HepG2 (cell line): ENCODE results near the gene PARP3. TPM values are rescaled to one million over a fixed set of nuclear protein-coding genes. Genes with fewer than 3 reads are reported as not detected.

Experiments used
- CBFB ChIP-seq: sonication (generic); formaldehyde crosslinking; IDR thresholded peaks from 2 replicates; pipeline ENCODE4 v1.4.0; 2020; ENCODE audit warnings: missing genetic modification reagents
- FLYWCH1 ChIP-seq: sonication (generic); formaldehyde crosslinking; IDR thresholded peaks from 2 replicates; pipeline ENCODE4 v1.8.1; 2023; ENCODE audit warnings: mild to moderate bottlenecking, missing genetic modification reagents
- FOXK2 ChIP-seq: fragments of 450-650 bp; IDR thresholded peaks from 2 replicates; pipeline ENCODE4 v1.6.1; 2016
- GABPB1 ChIP-seq: IDR thresholded peaks from 2 replicates; pipeline ENCODE4 v1.6.1; 2016; ENCODE audit warnings: mild to moderate bottlenecking, missing genetic modification reagents, moderate library complexity, missing compliant biosample characterization
- HNRNPLL ChIP-seq: fragments of 200-400 bp; formaldehyde crosslinking; IDR thresholded peaks from 2 replicates; pipeline ENCODE4 v1.6.1; 2017; ENCODE audit warnings: mild to moderate bottlenecking, low read depth, low read length; ENCODE audit not compliant: poor library complexity, severe bottlenecking
- JUN ChIP-seq: sonication (generic); formaldehyde crosslinking; IDR thresholded peaks from 2 replicates; pipeline ENCODE4 v1.4.0; 2020; ENCODE audit warnings: mild to moderate bottlenecking, missing genetic modification reagents
- MBD4 ChIP-seq: IDR thresholded peaks from 2 replicates; pipeline ENCODE4 v1.6.1; 2012; ENCODE audit warnings: low read length, inconsistent platforms, borderline replicate concordance
- PCBP1 ChIP-seq: fragments of 200-400 bp; formaldehyde crosslinking; IDR thresholded peaks from 2 replicates; pipeline ENCODE4 v1.6.1; 2017; ENCODE audit warnings: mild to moderate bottlenecking, low read depth, low read length, borderline replicate concordance
- RXRB ChIP-seq: IDR thresholded peaks from 2 replicates; pipeline ENCODE4 v1.6.1; 2016; ENCODE audit warnings: borderline replicate concordance, missing genetic modification reagents, missing compliant biosample characterization
- SPEN ChIP-seq: sonication (generic); formaldehyde crosslinking; IDR thresholded peaks from 2 replicates; pipeline ENCODE4 v1.5.1; 2020; ENCODE audit warnings: low read depth, mild to moderate bottlenecking, missing genetic modification reagents
- ZNF235 ChIP-seq: sonication (generic); formaldehyde crosslinking; IDR thresholded peaks from 2 replicates; pipeline ENCODE4 v1.8.1; 2023; ENCODE audit warnings: mild to moderate bottlenecking, missing genetic modification reagents, borderline replicate concordance
- ZNF331 ChIP-seq: sonication (generic); formaldehyde crosslinking; IDR thresholded peaks from 2 replicates; pipeline ENCODE4 v1.4.0; 2020; ENCODE audit warnings: missing genetic modification reagents
- ZNF644 ChIP-seq: IDR thresholded peaks from 2 replicates; pipeline ENCODE4 v1.6.1; 2016; ENCODE audit warnings: low read depth
- ZSCAN12 ChIP-seq: sonication (generic); formaldehyde crosslinking; IDR thresholded peaks from 2 replicates; pipeline ENCODE4 v1.9.0; 2021; ENCODE audit warnings: mild to moderate bottlenecking, missing genetic modification reagents
- polyA plus RNA-seq, 8 experiments: library from polyadenylated mRNA; depleted of rRNA in 3 of 8; stranded (reverse) in 7 of 8; unstranded in 1 of 8; fragments of >200 nt; fragmentation: Illumina TruSeq in 4 of 8; extraction: Trizol in 4 of 8; gene quantifications; 2 replicates each; pipeline versions ENCODE4 v1.2.1 to v1.2.3, GENCODE V29; 2011 to 2016; ENCODE audit warnings: low read depth in 4 of 8, missing spikeins in 1 of 8, mixed read lengths in 1 of 8; ENCODE audit not compliant: insufficient read depth in 1 of 8
- total RNA-seq, 5 experiments: library from RNA; depleted of rRNA; stranded (reverse); fragments of >200 nt; fragmentation: Illumina TruSeq; extraction: Trizol; gene quantifications; 2 replicates each; pipeline ENCODE4 v1.2.3, GENCODE V29; 2016; ENCODE audit warnings: low read depth in 1 of 5
- TF ChIP-seq, protein P1 (sequence below): sonication (generic); formaldehyde crosslinking; IDR thresholded peaks from 2 replicates; pipeline ENCODE4 v1.4.0; 2020; ENCODE audit warnings: missing genetic modification reagents, borderline replicate concordance
- TF ChIP-seq, protein P2 (sequence below): sonication (generic); formaldehyde crosslinking; IDR thresholded peaks from 2 replicates; pipeline ENCODE4 v1.4.0; 2020; ENCODE audit warnings: missing genetic modification reagents, borderline replicate concordance
- TF ChIP-seq, protein P3 (sequence below): sonication (generic); formaldehyde crosslinking; IDR thresholded peaks from 2 replicates; pipeline ENCODE4 v1.4.0; 2020; ENCODE audit warnings: low read depth, missing genetic modification reagents
- TF ChIP-seq, protein P4 (sequence below): sonication (generic); formaldehyde crosslinking; IDR thresholded peaks from 2 replicates; pipeline ENCODE4 v1.5.0; 2020; ENCODE audit warnings: missing genetic modification reagents

PARP3 gene
- total and polyA plus RNA-seq, 2 of the 13 experiments (the other 11 are each of a cell fraction or from before 2014, with no cell fraction given), result 11.2 to 21.5 TPM

DNA sequence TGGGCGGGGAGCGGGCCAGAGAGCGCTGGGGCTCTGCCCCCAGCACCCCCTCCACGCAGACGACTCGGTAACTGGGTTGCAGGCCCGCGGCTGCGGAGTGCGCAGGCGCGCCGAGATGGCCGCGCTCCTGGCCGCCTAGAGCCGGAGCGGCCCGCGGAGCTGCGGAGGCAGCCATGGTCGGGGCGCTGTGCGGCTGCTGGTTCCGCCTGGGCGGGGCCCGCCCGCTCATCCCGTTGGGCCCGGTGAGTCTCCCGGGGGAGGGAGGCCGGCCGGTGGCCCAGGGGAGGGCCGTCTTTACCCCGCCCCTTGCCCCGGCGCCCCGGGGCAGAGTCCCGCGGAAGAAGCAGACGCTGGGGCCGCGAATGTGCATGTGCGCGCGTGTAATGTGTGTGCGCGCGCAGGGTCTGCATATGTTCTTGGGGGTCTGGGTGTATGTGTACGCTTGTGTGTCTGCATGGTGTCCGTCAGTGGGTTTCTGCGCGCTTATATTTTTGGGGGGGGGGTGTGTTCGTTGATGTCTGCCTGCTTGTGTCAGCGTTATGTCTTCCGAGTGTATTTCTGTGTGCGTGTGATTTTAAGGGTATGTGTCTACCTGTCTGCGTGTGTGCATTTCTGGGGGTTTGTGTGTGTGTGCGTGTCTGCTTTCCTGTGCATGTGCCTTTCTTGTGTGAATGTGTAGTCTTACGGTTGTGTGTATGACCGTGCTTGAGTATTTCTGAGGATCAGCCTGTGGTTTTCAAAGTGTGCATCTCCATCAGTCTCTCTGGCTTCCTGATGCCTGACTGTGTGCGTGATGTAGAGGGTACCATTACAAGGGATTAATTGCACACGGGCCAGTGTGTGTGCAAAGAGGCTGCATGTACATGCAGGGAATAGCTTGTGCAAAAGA lies 33.0 kb downstream of the PARP3 start, which contains the start of gene ABHD14A (continued):
- TF ChIP-seq MBD4 (no peak), HNRNPLL (peak; percentile 72), SPEN (CRISPR knock-in tag) (peak; percentile 73; the same call in 1 of the 2 replicates), ZSCAN12 (peak; percentile 67; the same call in 1 of the 2 replicates), GABPB1 (peak; percentile 67), ZNF331 (CRISPR knock-in tag) (peak; percentile 35; the same call in 1 of the 2 replicates), RXRB (CRISPR knock-in tag) (no peak), FLYWCH1 (CRISPR knock-in tag) (no peak), ZNF644 (CRISPR knock-in tag) (no peak), JUN (CRISPR knock-in tag) (no peak), PCBP1 (no peak), ZNF235 (CRISPR knock-in tag) (no peak; the same call in 1 of the 2 replicates), FOXK2 (no peak), CBFB (no peak)
- TF ChIP-seq, protein P1, sequence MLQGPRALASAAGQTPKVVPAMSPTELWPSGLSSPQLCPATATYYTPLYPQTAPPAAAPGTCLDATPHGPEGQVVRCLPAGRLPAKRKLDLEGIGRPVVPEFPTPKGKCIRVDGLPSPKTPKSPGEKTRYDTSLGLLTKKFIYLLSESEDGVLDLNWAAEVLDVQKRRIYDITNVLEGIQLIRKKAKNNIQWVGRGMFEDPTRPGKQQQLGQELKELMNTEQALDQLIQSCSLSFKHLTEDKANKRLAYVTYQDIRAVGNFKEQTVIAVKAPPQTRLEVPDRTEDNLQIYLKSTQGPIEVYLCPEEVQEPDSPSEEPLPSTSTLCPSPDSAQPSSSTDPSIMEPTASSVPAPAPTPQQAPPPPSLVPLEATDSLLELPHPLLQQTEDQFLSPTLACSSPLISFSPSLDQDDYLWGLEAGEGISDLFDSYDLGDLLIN, result 0 out of 2 replicates have a peak, but pooled peaks have one; percentile 18
- TF ChIP-seq, protein P2, sequence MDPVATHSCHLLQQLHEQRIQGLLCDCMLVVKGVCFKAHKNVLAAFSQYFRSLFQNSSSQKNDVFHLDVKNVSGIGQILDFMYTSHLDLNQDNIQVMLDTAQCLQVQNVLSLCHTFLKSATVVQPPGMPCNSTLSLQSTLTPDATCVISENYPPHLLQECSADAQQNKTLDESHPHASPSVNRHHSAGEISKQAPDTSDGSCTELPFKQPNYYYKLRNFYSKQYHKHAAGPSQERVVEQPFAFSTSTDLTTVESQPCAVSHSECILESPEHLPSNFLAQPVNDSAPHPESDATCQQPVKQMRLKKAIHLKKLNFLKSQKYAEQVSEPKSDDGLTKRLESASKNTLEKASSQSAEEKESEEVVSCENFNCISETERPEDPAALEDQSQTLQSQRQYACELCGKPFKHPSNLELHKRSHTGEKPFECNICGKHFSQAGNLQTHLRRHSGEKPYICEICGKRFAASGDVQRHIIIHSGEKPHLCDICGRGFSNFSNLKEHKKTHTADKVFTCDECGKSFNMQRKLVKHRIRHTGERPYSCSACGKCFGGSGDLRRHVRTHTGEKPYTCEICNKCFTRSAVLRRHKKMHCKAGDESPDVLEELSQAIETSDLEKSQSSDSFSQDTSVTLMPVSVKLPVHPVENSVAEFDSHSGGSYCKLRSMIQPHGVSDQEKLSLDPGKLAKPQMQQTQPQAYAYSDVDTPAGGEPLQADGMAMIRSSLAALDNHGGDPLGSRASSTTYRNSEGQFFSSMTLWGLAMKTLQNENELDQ (CRISPR knock-in tag), result no peak
- TF ChIP-seq, protein P3, sequence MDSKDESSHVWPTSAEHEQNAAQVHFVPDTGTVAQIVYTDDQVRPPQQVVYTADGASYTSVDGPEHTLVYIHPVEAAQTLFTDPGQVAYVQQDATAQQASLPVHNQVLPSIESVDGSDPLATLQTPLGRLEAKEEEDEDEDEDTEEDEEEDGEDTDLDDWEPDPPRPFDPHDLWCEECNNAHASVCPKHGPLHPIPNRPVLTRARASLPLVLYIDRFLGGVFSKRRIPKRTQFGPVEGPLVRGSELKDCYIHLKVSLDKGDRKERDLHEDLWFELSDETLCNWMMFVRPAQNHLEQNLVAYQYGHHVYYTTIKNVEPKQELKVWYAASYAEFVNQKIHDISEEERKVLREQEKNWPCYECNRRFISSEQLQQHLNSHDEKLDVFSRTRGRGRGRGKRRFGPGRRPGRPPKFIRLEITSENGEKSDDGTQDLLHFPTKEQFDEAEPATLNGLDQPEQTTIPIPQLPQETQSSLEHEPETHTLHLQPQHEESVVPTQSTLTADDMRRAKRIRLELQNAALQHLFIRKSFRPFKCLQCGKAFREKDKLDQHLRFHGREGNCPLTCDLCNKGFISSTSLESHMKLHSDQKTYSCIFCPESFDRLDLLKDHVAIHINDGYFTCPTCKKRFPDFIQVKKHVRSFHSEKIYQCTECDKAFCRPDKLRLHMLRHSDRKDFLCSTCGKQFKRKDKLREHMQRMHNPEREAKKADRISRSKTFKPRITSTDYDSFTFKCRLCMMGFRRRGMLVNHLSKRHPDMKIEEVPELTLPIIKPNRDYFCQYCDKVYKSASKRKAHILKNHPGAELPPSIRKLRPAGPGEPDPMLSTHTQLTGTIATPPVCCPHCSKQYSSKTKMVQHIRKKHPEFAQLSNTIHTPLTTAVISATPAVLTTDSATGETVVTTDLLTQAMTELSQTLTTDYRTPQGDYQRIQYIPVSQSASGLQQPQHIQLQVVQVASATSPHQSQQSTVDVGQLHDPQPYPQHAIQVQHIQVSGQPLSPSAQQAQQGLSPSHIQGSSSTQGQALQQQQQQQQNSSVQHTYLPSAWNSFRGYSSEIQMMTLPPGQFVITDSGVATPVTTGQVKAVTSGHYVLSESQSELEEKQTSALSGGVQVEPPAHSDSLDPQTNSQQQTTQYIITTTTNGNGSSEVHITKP (CRISPR knock-in tag), result no peak
- TF ChIP-seq, protein P4, sequence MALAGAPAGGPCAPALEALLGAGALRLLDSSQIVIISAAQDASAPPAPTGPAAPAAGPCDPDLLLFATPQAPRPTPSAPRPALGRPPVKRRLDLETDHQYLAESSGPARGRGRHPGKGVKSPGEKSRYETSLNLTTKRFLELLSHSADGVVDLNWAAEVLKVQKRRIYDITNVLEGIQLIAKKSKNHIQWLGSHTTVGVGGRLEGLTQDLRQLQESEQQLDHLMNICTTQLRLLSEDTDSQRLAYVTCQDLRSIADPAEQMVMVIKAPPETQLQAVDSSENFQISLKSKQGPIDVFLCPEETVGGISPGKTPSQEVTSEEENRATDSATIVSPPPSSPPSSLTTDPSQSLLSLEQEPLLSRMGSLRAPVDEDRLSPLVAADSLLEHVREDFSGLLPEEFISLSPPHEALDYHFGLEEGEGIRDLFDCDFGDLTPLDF (CRISPR knock-in tag), result no peak
